Keratinocyte (primary cell): Measurements from ENCODE around the gene MAP4. TPM values are rescaled to one million over a fixed set of nuclear protein-coding genes. Genes with fewer than 3 reads are reported as not detected.

Source experiments
- DNase-seq: peaks from one replicate; pipeline ENCODE4 v3.0.0-alpha.2; 2011; ENCODE audit warnings: low read depth, missing footprints, low spot score
- FAIRE-seq: peaks from 2 replicates; lab custom pipeline; 2011; peaks lifted over from hg19 to GRCh38; lab: Jason Lieb, UNC
- H2AFZ ChIP-seq: 2 replicates; pipeline ENCODE4 v1.6.0; 2012; ENCODE audit warnings: low read length, control low read depth, inconsistent platforms; ENCODE audit not compliant: control insufficient read depth
- H3K27ac ChIP-seq: 2 replicates; pipeline ENCODE4 v1.5.1; 2011; ENCODE audit warnings: low read length; ENCODE audit not compliant: control insufficient read depth, insufficient read depth
- H3K27me3 ChIP-seq: 3 replicates; pipeline ENCODE4 v1.6.0; 2011; ENCODE audit warnings: low read length; ENCODE audit not compliant: control insufficient read depth, insufficient read depth; ENCODE audit errors: extremely low read depth
- H3K36me3 ChIP-seq, 2 experiments: 2 replicates in 1 of 2; 3 replicates in 1 of 2; pipeline ENCODE4 v1.5.1; 2011; ENCODE audit warnings: low read length in 2 of 2, mild to moderate bottlenecking in 1 of 2; ENCODE audit not compliant: control insufficient read depth in 2 of 2, insufficient read depth in 2 of 2; ENCODE audit errors: extremely low read depth in 1 of 2
- H3K4me1 ChIP-seq: 3 replicates; pipeline ENCODE4 v1.5.1; 2011; ENCODE audit warnings: low read length; ENCODE audit not compliant: control insufficient read depth, insufficient read depth; ENCODE audit errors: extremely low read depth
- H3K4me2 ChIP-seq: 3 replicates; pipeline ENCODE4 v1.6.0; 2011; ENCODE audit warnings: low read depth, low read length; ENCODE audit not compliant: control insufficient read depth, insufficient read depth; ENCODE audit errors: extremely low read depth
- H3K4me3 ChIP-seq, 3 experiments: fragments of 200-600 bp in 1 of 3; sonication (generic) in 1 of 3; 2 replicates in 2 of 3; 3 replicates in 1 of 3; pipeline ENCODE4 v1.5.1; 2011 to 2016; ENCODE audit warnings: low read length in 3 of 3, mild to moderate bottlenecking in 3 of 3, control low read depth in 2 of 3, inconsistent platforms in 1 of 3, low read depth in 1 of 3, mixed read lengths in 1 of 3, mixed run types in 1 of 3, moderate library complexity in 1 of 3; ENCODE audit not compliant: control insufficient read depth in 2 of 3, insufficient read depth in 2 of 3; ENCODE audit errors: extremely low read depth in 1 of 3
- H3K79me2 ChIP-seq: 2 replicates; pipeline ENCODE4 v1.6.0; 2012; ENCODE audit warnings: low read length; ENCODE audit not compliant: control insufficient read depth, insufficient read depth
- H3K9ac ChIP-seq: 3 replicates; pipeline ENCODE4 v1.6.0; 2011; ENCODE audit warnings: low read length; ENCODE audit not compliant: control insufficient read depth, insufficient read depth; ENCODE audit errors: extremely low read depth
- H3K9me1 ChIP-seq: 3 replicates; pipeline ENCODE4 v1.6.0; 2011; ENCODE audit warnings: low read length; ENCODE audit not compliant: control insufficient read depth, insufficient read depth; ENCODE audit errors: extremely low read depth
- H3K9me3 ChIP-seq: 2 replicates; pipeline ENCODE4 v1.5.1; 2012; ENCODE audit warnings: low read depth, low read length; ENCODE audit not compliant: control insufficient read depth
- H4K20me1 ChIP-seq: 3 replicates; pipeline ENCODE4 v1.6.0; 2011; ENCODE audit warnings: low read length; ENCODE audit not compliant: control insufficient read depth, insufficient read depth; ENCODE audit errors: extremely low read depth
- CTCF ChIP-seq, 3 experiments: IDR thresholded peaks in 1 of 3; conservative IDR thresholded peaks in 1 of 3; optimal IDR thresholded peaks in 1 of 3; 2 replicates in 2 of 3; 3 replicates in 1 of 3; pipeline versions ENCODE3 to v1.5.1; 2011; ENCODE audit warnings: low read length in 3 of 3, mild to moderate bottlenecking in 3 of 3, moderate library complexity in 2 of 3, control low read depth in 1 of 3, inconsistent platforms in 1 of 3; ENCODE audit not compliant: insufficient read depth in 2 of 3; ENCODE audit errors: extremely low read depth in 1 of 3
- EZH2 ChIP-seq: IDR thresholded peaks from one replicate; pipeline ENCODE4 v1.6.1; 2012; ENCODE audit warnings: inconsistent platforms, mild to moderate bottlenecking, low read length, moderate library complexity
- dilution Hi-C: fragments of 300-500 bp; cut with MboI; formaldehyde crosslinking; loops from one replicate; pipeline ENCODE4 v1.7.0; 2020; ENCODE audit warnings: low sequenced_read_pairs; ENCODE audit not compliant: extremely low pct_ligation_motif_present
- polyA plus RNA-seq, 5 experiments: library from polyadenylated mRNA; depleted of rRNA in 3 of 5; stranded (reverse) in 3 of 5; stranded (forward) in 1 of 5; unstranded in 1 of 5; fragments of >200 nt; gene quantifications; 1 replicate in 1 of 5; 2 replicates in 3 of 5; 3 replicates in 1 of 5; pipeline versions ENCODE4 v1.2.1 to v1.2.3, GENCODE V29; 2011 to 2012; ENCODE audit warnings: missing spikeins in 2 of 5, low read depth in 1 of 5, low replicate concordance in 1 of 5

Gene MAP4
- polyA plus RNA-seq, 1 donor (not counting 4 experiments of a cell fraction or from before 2014, with no cell fraction given): 110 TPM

DNA sequence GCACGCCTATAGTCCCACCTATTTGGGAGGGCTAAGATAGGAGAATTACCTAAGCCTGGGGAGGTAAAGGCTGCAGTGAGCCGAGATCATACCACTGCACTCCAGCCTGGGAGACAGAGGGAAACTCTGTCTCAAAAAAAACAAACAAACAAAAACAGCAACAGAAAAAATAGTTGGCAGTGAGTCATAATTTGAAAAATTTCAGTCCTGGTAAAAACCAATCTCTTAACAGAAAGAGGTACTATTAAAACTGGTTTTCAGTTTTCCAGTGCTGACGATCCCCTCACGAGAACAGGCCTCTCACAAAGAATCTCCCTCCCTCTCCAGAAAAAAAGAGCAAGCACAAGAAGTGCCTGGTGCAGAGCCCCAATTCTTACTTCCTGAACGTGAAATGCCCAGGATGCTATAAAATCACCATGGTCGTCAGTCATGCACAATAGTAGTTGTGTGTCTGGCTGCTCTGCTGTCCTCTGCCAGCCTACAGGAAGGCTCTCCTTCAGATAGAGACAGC is 22.8 kb upstream of the MAP4 start:
- Histone ChIP-seq H3K4me3 (no peak overlapping the region), H3K9me3 (no peaks in the 10 kb centered on the region), H4K20me1 (peaks cover 65% of the 10 kb centered on the region), H3K4me1 (peaks cover 36% of the 10 kb centered on the region), H3K27ac (no peak overlapping the region), H2AFZ (no peak overlapping the region), H3K4me2 (no peak overlapping the region), H3K9me1 (peaks cover 7% of the 10 kb centered on the region), H3K79me2 (peaks cover 75% of the 10 kb centered on the region), H3K27me3 (no peaks in the 10 kb centered on the region), H3K36me3 (peaks cover 0 to 21% of the 10 kb centered on the region in 2 experiments), H3K9ac (no peak overlapping the region)
- dilution Hi-C loops: no loop called here
- FAIRE-seq (no peak), DNase-seq (no peak)
- TF ChIP-seq EZH2 (no peak), CTCF (optimal IDR thresholded peaks at IDR 0.05 in 1 of 3, IDR thresholded peaks at IDR 0.05 in 1 of 3, conservative IDR thresholded peaks at IDR 0.05 in 1 of 3; ENCODE audit: extremely low read depth in 1 of 3, insufficient read depth in 2 of 3, low read length in 3 of 3) (no peak)

- dilution Hi-C loops: no loop called here
- H3K4me2 ChIP-seq: no peak overlapping the region
- no peak overlapping the region for H3K9ac ChIP-seq
- DNase-seq: no peak
- peaks cover 78% of the 10 kb centered on the region for H3K79me2 ChIP-seq
- H3K36me3 ChIP-seq: peaks cover 0 to 17% of the 10 kb centered on the region in 2 experiments
- peak; percentile 64 for FAIRE-seq
- H3K4me3 ChIP-seq: no peak overlapping the region
- H2AFZ ChIP-seq: no peak overlapping the region
- H3K9me1 ChIP-seq: peaks cover 6% of the 10 kb centered on the region
- no peaks in the 10 kb centered on the region for H3K27me3 ChIP-seq
- TF ChIP-seq EZH2 (no peak), CTCF (optimal IDR thresholded peaks at IDR 0.05 in 1 of 3, IDR thresholded peaks at IDR 0.05 in 1 of 3, conservative IDR thresholded peaks at IDR 0.05 in 1 of 3; ENCODE audit: extremely low read depth in 1 of 3, insufficient read depth in 2 of 3, low read length in 3 of 3) (no peak)
- no peaks in the 10 kb centered on the region for H3K9me3 ChIP-seq
- H4K20me1 ChIP-seq: peaks cover 65% of the 10 kb centered on the region
- H3K4me1 ChIP-seq: peaks cover 18% of the 10 kb centered on the region
- peak overlapping the region; percentile 34 for H3K27ac ChIP-seq
Observed at GRCh38 chr3:48034000-48034516, 17.8 kb upstream of the MAP4 start.
